DMS153 (cell line): ENCODE measurements around the gene LRP8.

Source experiments
- DNase-seq: peaks from one replicate; lab custom pipeline; 2025; lab: John Stamatoyannopoulos, UW

The LRP8 gene

GRCh38 chr1:53259932-53260331, 67.9 kb downstream of the LRP8 start:
- DNase-seq = no peak

GRCh38 chr1:53258216-53258615, 69.7 kb downstream of the LRP8 start:
- no peak for DNase-seq

- no peak for DNase-seq
Observed at GRCh38 chr1:53257454-53258081, 70.3 kb downstream of the LRP8 start.

- DNase-seq = no peak
Observed at GRCh38 chr1:53256511-53257453, 71.1 kb downstream of the LRP8 start.

GRCh38 chr1:53255031-53255430, 72.8 kb downstream of the LRP8 start:
- DNase-seq = no peak

- no peak for DNase-seq
Observed at GRCh38 chr1:53254011-53254640, 73.7 kb downstream of the LRP8 start.

GRCh38 chr1:53250325-53250724, 77.5 kb downstream of the LRP8 start:
- no peak for DNase-seq

GRCh38 chr1:53249706-53250105, 78.2 kb downstream of the LRP8 start:
- DNase-seq = no peak

- DNase-seq = no peak
Observed at GRCh38 chr1:53246261-53247134, 81.4 kb downstream of the LRP8 start.

- no peak for DNase-seq
Observed at GRCh38 chr1:53244141-53244540, 83.7 kb downstream of the LRP8 start.

- DNase-seq = no peak
Observed at GRCh38 chr1:53242381-53242780, 85.5 kb downstream of the LRP8 start.

GRCh38 chr1:53241828-53242227, 86.0 kb downstream of the LRP8 start:
- no peak for DNase-seq

GRCh38 chr1:53238197-53239155, 89.4 kb downstream of the LRP8 start, which contains the start of gene MAGOH:
Gene MAGOH, minus strand, starts transcription at chr1:53238518. Its CDS starts 70 bp downstream, at chr1:53238448.
- peak; percentile 90 for DNase-seq

- no peak for DNase-seq
Observed at GRCh38 chr1:53237638-53238037, 90.2 kb downstream of the LRP8 start.

GRCh38 chr1:53220962-53221286, 106.9 kb downstream of the LRP8 start:
- no peak for DNase-seq

- peak; percentile 77 for DNase-seq
Observed at GRCh38 chr1:53220171-53220961, 107.5 kb downstream of the LRP8 start, which contains the start of gene CZIB. Gene CZIB, minus strand, starts transcription at chr1:53220634. Its CDS starts 59 bp downstream, at chr1:53220575.

GRCh38 chr1:53219711-53220110, 108.2 kb downstream of the LRP8 start:
- no peak for DNase-seq

GRCh38 chr1:53218201-53218600, 109.7 kb downstream of the LRP8 start:
- no peak for DNase-seq

GRCh38 chr1:53214376-53214940, 113.4 kb downstream of the LRP8 start:
- no peak for DNase-seq
